SHP77 treated with DMSO at 0.1 percent for 48 hours (cell line): ENCODE measurements around the gene PFKL.

Experiments
- DNase-seq: peaks from one replicate; lab custom pipeline; 2025; lab: John Stamatoyannopoulos, UW

The PFKL gene

GRCh38 chr21:44314128-44314527, 14.3 kb downstream of the PFKL start:
- no peak for DNase-seq

- no peak for DNase-seq
These were observed 14.7 kb downstream of the PFKL start for GRCh38 chr21:44314561-44314960.

- DNase-seq: no peak
These were observed 15.9 kb downstream of the PFKL start for GRCh38 chr21:44315691-44316203.

DNA sequence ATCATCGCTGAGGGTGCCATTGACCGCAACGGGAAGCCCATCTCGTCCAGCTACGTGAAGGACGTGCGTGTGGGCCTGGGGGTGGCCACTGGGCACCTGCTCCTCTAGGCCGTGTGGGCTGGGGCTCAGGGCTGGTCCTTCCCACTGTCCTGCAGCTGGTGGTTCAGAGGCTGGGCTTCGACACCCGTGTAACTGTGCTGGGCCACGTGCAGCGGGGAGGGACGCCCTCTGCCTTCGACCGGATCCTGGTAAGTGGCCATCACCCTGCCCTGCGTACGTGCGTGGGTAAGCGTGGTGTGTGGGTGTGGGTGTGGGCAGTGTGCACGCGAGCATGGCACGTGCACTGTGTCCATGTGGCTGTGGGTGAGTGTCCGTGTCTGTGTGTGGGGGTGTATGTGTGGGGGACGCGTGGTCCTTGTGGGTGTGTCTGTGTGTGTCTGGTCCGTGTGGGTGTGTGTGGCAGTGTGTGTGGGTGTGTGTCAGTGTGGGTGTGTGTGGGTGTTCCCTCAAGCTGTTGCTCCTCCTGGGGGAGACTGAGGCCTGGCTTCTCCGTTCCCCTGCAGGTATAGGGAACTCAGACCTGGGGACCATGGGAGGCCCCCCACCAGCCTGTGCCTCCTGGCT, 16.5 kb downstream of the PFKL start:
- DNase-seq: no peak

- DNase-seq: no peak
These were observed 17.5 kb downstream of the PFKL start for GRCh38 chr21:44317241-44317782.

DNA sequence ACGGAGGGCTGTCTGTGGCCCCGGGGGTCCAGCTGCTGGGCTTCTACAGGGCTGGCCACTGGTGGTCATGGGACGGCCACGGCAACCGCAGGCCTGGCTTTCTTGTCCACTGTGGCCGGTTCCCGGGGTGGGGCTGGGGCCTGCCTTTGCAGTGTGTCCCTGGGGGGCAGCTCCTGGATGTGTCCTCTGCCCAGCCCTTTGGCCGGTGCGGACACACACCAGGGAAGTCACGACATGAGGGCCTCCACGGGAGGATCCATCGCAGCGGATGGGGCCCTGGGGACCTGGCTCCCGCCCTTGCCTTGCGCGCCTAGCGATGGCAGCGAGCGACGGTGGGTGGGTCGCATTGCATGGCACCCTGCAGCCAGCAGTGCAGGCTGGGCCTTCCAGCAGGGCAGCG, 18.0 kb downstream of the PFKL start:
- DNase-seq: no peak

DNA sequence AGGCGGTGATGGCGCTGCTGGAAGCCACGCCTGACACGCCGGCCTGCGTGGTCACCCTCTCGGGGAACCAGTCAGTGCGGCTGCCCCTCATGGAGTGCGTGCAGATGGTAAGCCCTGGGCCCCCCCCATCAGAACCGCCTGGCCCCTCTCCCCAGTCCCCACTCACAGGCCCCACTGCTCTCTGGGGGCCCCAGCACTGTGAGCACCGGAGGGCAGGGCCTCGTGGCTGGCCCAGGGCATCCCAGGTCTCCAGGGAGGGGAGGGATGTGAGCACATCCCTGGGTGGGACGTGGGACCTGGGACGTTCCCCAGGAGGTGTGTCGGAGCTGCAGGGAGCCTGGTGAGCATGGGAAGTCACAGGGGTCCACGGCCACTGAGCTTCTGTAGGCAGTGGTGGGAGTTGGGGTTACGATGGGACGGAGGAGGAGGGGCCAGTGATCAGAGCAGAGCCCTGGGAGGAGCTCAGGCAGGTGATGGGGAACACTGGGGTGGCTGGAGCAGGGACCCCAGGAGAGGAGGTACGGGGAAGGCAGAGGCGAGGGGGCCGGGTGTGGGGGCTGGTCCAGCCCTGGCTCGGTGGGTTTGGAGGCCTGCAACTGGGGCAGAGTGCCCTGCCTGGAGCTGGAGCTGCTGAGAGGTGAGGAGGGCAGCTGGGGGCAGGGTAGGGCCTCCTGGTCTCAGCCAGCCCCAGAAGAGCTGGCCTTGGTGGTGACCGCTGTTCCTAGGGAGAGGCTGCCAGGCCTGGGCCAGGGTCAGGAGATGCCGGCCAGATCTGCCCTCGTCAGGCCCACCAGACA, 18.8 kb downstream of the PFKL start:
- no peak for DNase-seq

DNA sequence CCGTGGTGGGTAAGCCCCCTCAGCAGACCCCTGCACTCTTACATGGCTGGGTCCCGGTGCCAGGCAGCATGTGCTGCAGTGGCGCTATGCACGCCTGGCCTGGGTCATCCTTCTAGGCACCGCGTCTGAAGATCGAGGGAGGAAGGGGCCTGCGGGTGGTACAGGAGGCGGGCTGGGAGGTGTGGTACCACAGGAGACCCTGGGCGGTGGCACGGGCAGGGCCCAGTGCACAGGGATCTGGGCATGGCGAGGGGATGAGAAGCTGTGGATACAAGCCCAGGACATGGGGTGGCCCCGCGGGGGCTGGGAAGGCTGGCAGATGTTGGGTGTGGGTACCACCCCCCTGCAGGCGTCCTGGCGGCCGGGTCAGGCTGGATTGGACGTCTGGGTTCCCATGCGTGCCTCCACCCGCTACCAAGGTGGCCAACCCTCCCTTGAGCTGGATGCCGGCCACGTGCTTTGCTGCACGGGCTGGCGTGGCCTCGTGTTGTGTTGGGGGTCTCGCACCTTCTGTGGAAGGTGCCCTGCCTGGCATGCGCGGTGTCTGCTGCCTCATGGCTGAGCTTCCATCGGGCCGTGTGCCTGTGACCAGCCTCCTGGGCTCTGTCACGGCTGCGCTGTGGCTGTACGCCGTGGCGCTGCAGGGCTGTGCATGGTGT, 19.7 kb downstream of the PFKL start:
- DNase-seq: no peak

DNA sequence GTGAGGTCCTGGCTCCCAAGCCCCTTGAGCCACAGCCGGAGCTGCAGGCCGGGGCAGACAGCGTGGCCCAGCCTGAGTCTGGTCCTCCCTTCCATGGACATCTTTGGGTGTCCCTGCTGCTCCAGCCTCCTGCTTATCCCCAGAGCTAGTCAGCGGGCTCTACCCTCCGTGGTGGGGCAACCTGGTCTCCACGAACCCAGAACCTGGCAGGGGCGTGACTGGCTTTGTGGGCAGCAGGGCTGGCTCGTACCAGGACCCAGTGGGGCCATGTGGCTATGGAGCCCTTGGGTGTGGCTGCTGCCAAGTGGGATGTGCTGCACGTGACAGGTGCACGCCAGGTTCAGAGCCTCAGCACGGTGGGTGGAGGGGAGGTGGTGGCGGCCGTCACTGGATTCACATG, 21.0 kb downstream of the PFKL start:
- DNase-seq: no peak

DNA sequence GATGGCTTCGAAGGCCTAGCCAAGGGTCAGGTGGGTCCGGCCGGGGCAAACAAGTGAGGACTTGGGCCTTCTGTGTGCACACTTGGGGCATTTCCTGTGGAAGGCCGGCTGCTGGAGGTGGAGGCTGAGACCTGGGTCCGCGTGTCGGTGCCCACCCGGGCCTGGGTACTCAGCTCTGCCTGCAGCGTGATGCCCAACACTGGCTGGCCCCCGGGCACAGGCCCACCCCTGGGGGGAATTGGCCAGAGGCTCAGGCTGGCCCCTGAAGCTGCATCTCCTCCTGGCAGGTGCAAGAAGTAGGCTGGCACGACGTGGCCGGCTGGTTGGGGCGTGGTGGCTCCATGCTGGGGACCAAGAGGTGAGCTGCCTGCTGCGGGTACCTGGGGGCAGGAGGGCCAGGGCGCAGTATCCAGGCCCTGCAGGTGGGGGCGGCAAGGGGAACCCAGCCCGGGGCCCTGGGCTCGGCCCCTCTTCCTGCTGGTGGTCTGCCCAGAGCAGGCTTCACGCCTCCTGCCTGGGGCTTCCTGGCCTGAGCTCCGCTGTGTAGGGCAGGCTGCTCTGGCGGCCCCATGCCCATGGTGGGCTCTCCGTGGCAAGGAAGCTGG, 22.1 kb downstream of the PFKL start:
- no peak for DNase-seq

DNA sequence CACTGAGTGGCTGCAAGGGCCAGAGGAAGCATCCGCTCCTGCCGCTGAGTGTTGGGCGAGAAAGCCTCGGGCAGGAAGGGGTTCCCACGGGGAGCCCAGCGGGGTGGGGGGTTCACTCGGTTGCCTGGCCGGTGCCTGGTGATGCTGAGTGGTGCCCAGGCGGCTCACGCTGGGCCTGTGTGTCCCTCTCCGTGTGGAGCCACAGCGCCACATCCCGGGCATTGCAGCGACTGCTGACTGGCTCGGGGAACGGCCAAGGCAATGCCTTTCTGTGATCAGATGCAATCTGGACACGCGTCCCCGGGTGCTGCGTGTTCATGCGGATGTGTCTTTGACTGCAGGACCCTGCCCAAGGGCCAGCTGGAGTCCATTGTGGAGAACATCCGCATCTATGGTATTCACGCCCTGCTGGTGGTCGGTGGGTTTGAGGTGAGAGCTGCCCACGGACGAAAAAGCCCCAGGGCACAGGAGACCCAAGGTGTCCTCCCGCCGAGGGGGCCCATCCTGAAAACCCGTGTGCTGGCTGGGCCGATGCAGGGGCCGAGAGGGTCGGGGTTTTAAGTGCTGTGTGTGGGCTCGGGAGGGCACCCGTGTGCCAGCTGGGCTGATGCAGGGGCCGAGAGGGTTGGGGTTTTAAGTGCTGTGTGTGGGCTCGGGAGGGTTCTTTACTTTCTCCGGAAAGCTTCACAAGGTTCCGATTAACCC, 22.9 kb downstream of the PFKL start:
- DNase-seq: no peak

DNA sequence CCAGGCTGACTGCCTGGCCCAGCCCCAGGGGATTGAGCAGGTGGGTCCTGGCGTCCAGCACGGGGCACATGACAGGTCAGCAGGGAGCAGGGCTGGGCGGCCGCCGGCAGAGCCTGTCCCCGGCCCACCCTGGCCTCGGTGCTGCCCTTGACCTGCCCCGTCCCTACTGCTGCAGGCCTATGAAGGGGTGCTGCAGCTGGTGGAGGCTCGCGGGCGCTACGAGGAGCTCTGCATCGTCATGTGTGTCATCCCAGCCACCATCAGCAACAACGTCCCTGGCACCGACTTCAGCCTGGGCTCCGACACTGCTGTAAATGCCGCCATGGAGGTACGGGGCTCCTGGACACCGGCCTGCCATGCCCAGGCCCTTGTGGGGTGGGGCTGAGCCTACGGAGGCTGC, 23.7 kb downstream of the PFKL start:
- no peak for DNase-seq

GRCh38 chr21:44324106-44324853, 24.4 kb downstream of the PFKL start:
- DNase-seq: no peak

- no peak for DNase-seq
These were observed 24.9 kb downstream of the PFKL start for GRCh38 chr21:44324854-44325107.

DNA sequence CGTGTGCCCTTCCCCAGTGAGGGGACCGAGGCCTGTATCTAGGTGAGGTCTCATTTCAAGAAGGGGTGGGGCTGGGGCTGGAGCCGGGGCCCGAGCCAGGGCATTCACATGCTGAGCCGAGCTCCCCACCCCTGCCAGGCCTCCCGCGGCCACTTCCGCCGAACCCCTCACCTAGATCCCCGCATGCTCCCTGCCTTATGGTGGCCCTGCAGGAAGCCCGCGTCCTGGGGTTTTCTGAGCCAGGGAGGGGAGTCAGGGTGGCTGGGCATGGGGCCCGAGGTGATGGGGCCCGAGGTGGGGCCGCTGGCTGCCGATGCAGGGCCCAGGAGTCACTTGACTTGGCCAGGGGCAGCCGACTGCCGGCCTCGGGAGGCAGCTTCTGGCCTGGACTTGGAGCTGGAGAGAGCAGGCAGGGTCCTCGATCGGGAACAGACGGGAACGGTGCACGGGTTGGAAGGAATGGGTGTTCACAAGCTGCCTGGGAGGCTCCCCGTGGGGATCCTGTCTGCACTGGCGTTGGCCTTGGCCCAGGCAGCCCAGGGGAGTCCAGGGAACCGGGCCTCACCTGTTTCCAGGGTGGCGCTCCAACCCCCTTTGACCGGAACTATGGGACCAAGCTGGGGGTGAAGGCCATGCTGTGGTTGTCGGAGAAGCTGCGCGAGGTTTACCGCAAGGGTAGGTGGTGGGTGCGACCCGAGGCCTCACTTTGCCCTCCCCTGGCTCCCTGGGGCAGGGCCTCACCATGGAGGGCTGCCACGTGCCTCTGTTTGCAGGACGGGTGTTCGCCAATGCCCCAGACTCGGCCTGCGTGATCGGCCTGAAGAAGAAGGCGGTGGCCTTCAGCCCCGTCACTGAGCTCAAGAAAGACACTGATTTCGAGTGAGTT, 25.8 kb downstream of the PFKL start:
- DNase-seq: no peak

- DNase-seq: no peak
These were observed 26.4 kb downstream of the PFKL start for GRCh38 chr21:44326272-44326647.

GRCh38 chr21:44326716-44327602, 27.1 kb downstream of the PFKL start:
- DNase-seq: no peak

DNA sequence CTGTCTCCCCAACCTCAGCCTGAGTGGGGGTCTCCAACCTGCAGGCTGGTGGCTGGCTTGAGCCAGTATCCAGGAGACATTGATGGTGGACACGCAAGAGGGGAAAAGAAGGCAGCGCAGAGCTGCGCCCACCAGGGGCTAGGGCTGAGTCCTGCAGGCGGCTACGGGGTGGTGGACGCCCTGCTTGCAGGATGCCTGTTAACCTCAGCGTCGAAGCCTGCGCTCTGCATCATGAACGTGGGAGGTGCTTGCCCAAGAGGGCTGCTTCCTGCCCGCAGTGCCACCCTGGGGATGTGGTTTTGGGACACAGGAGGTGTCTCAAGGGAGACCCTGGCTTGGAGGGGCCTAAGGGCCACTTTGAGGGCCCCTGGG, 27.7 kb downstream of the PFKL start:
- DNase-seq: no peak

DNA sequence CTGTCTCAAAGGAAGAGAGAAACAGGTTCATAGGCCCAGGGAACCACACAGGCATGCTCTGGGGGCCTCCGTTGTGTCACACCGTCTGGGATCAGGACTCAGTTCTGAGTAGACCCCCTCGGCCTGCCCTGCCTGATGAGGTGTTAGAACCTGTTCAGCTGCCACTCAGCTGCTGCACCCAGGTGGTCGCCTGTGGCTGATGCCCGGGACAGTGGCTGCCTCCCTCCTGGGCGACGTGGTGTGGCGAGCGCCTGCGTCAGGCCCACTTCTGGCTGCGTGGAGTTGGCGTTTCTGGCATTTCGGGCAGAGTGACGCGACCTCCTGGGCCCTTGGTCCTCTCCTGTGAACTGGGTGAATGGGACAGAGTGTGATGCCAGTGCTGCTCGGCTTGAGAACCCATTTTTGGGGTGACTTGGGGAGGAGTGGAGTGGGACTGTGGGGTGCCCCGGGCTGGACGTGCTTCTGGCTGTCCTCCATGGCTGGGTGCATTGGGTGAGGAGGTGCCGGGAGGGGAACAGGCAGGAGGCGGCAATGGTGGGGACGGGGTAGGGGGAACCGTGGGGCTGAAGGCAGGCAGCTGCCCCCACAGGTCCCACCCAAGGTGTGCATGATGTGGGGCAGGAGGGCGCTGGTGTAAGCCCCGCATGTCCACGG, 28.5 kb downstream of the PFKL start:
- no peak for DNase-seq
